HG03095 (cell line): ENCODE results near the gene MMP19.
A peak's percentile ranks its signal among the peaks of the same experiment; 100 is the strongest.
"Not testable (repeated sequence)": the region's sequence is repeated elsewhere in the genome, so short reads cannot be mapped to it uniquely, and the experiment has no call there.

Source experiments
- ATAC-seq: cut with Tn5 transposase; IDR thresholded peaks from one replicate; pipeline ENCODE4 v1.9.1; 2021; ENCODE audit warnings: moderate library complexity; ENCODE audit not compliant: unreplicated experiment

The MMP19 gene

GRCh38 chr12:55845361-55845760 is 2.6 kb upstream of the MMP19 start:
- ATAC-seq: no peak

GRCh38 chr12:55844961-55845360 is 2.2 kb upstream of the MMP19 start:
- ATAC-seq: no peak

GRCh38 chr12:55843431-55843830 is 695 bp upstream of the MMP19 start:
- ATAC-seq: no peak

GRCh38 chr12:55840581-55841351 is 2.0 kb downstream of the MMP19 start:
- no peak for ATAC-seq

GRCh38 chr12:55839345-55840140 is 3.2 kb downstream of the MMP19 start:
- ATAC-seq: no peak

- no peak for ATAC-seq
Measured at GRCh38 chr12:55838361-55838760, 4.4 kb downstream of the MMP19 start.

- not testable (repeated sequence) for ATAC-seq
Measured at GRCh38 chr12:55834400-55834799, 8.3 kb downstream of the MMP19 start.

- ATAC-seq: no peak
Measured at GRCh38 chr12:55833056-55833455, 9.7 kb downstream of the MMP19 start.

- ATAC-seq: no peak
Measured at GRCh38 chr12:55831447-55831815, 11.3 kb downstream of the MMP19 start.

GRCh38 chr12:55830601-55831446 is 11.9 kb downstream of the MMP19 start:
- peak; percentile 11 for ATAC-seq

- peak; percentile 17 for ATAC-seq
Measured at GRCh38 chr12:55829967-55830600, 12.7 kb downstream of the MMP19 start.

- no peak for ATAC-seq
Measured at GRCh38 chr12:55828357-55828756, 14.4 kb downstream of the MMP19 start.

GRCh38 chr12:55827806-55828205 is 14.9 kb downstream of the MMP19 start:
- no peak for ATAC-seq

GRCh38 chr12:55824726-55825125 is 18.0 kb downstream of the MMP19 start:
- ATAC-seq: no peak

GRCh38 chr12:55823419-55823818 is 19.3 kb downstream of the MMP19 start:
- ATAC-seq: no peak

- no peak for ATAC-seq
Measured at GRCh38 chr12:55822228-55822627, 20.5 kb downstream of the MMP19 start.

- no peak for ATAC-seq
Measured at GRCh38 chr12:55820679-55821078, 22.1 kb downstream of the MMP19 start.

- ATAC-seq: no peak
Measured at GRCh38 chr12:55818886-55819285, 23.9 kb downstream of the MMP19 start.

- ATAC-seq: peak; percentile 19
Measured at GRCh38 chr12:55818140-55818728, 24.5 kb downstream of the MMP19 start.

- peak; percentile 97 for ATAC-seq
Measured at GRCh38 chr12:55817345-55818139, 25.2 kb downstream of the MMP19 start, which contains the start of the genes ORMDL2 and SARNP. TSS of gene ORMDL2 (plus strand) at chr12:55818041. CDS start at chr12:55819000, 959 bp downstream. TSS of gene SARNP (minus strand) at chr12:55817724. CDS start at chr12:55817701, 23 bp downstream.
